ENCODE measurements around the gene GRM3.

GRCh38 chr7:86664991-86665390, 21.3 kb downstream of the GRM3 start:
- TF ChIP-seq POLR2AphosphoS5 (IDR thresholded peaks at IDR 0.05; ENCODE audit: borderline replicate concordance, low read depth, low read length) (no peak), EZH2 (IDR thresholded peaks at IDR 0.05) (no peak)

Data from SK-N-MC (cell line).